NCI-H748 (cell line): ENCODE measurements around the gene PIK3R6.

Experiments
- DNase-seq: peaks from one replicate; lab custom pipeline; 2025; ENCODE audit not compliant: unreplicated experiment; lab: John Stamatoyannopoulos, UW

The PIK3R6 gene

DNA sequence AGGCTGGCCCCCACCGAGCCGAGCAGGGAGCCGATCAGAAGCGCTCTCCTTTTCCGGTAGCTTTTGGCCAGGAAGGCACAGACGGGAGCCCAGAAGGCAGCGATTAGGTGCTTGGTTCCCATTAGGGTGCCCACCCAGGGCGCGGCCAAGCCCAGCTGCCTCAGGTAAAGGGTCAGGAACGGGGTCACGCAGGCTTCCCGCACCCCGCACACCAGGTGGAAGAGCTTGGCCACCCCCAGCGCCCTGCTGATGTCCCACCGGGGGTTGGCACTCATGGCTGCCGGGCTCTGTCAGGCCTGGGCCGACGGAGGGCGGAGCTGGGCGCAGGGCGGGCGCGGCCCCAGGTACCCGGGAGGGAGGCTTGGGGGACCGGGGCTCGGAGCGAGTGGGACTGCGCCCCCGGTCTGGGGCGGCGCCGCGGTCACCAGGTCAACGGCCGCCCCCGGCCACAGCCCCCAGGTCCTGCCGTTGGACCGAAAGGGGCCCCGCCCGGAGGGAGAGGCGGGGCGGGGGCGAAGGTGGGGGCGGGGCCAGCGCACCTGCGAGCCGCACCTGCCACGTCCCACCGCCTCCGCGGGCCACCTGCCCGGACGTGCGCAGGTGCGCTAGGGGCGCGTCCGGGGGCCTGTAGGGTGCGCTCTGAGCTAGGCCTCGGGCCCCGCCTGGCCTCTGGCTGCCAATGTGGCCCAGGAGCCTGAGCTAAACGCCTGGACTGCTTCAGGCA, 68.5 kb downstream of the PIK3R6 start, which contains the start of gene MFSD6L:
Gene MFSD6L (minus strand): TSS at position 520 of the 724 bp plus-strand sequence. CDS start 245 bp downstream, at position 275.
- peak; percentile 79 for DNase-seq

DNA sequence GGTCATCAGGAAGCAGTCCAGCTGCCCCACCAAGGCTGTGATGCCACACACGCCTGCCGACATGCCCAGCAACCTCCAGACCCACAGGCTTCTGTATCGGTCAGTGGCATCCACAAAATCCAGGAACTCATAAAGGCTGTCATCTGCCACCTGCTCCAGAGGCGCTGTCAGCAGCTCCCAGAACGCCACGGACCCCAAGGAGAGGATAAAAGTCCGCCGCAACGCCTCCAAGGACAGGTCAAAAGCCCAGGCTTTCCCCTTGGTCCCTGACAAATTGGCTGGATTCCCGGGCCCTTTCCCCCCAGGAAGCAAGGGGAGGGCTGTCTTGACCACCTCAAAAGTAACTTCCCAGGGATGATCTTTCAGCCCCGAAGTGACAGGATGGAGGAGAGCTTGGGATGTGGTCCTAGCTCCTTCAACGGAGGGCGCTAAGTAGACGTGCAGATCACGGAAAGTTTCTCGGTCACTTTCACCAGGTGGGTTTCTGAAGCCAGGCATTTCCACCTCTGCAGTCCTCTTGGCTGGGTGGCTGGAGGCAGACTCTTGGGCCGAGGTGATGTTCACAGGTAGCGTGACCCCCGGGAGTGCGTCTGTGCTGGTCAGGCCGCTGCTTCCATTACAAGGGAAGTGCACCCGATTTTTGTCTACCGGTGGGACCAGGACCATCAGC, 69.2 kb downstream of the PIK3R6 start:
- no peak for DNase-seq

- no peak for DNase-seq
Observed at GRCh38 chr17:8797621-8798175, 69.8 kb downstream of the PIK3R6 start.

DNA sequence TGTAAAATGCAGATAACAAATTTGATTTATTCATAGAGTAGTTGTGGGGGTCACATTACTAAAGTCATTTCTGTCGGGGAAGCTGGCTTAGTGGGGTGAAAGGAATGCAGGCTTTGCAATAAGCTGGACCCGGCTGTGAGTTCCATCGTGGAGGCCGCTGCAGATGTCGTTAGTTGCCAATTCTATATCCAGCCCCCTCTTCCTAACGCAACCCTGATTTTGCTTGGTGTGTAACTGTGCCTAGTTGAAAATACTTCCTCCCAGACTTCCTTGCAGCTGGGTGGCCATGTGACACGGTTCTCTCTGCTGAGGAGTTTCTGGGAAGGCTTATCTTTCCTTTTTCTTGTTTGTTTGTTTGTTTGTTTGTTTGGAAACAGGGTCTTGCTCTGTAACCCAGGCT, 72.8 kb downstream of the PIK3R6 start:
- no peak for DNase-seq

- DNase-seq = no peak
Observed at GRCh38 chr17:8793649-8794048, 73.8 kb downstream of the PIK3R6 start.

GRCh38 chr17:8792646-8793045, 74.8 kb downstream of the PIK3R6 start:
- no peak for DNase-seq

- no peak for DNase-seq
Observed at GRCh38 chr17:8791910-8792270, 75.6 kb downstream of the PIK3R6 start.

DNA sequence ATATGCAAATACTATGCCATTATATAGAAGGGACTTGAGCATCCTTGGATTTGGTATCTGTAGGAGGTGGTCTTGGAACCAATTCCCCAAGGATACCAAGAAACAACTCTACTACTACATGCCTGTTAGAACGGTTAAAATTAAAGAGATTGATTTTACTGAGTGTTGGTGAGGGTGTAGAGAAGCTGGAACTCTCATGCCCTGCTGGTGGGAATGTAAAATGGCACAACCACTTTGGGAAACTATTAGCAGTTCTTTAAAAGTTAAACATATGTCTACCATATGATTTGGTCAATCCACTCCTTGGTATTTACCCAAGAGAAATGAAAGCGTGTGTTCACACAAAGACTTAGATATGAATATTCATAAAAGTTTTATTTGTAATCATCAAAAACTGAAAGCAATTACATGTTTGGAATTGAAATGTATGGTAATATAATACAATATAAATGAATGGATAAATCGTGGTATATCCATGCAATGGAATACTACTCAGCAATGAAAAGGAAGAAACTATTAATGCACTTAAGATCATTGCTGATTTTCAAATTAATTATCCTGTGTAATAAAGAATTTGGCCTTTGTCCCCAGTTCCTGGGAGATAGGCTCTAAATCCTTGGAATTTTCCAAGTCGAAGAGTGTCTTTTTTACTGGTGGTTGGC, 76.1 kb downstream of the PIK3R6 start:
- no peak for DNase-seq

DNA sequence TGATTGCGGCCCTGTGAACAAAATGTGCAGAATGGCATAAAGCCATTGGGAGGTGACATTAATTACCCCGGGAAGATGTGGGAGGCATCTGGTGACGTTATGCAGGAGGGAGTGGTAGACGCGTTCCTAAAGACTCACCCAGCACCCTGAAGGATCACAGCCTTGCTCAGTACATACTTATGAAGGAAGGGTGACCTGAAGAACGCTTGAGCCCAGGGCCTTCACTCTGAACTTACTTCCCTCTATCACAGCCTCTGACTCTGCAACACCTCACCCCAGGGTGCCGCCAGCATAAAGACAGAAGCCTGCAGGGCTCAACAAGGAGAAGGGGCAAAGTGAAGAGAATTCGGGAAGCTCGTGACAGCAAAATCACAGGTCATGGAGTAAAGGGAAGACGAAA, 77.7 kb downstream of the PIK3R6 start:
- no peak for DNase-seq

DNA sequence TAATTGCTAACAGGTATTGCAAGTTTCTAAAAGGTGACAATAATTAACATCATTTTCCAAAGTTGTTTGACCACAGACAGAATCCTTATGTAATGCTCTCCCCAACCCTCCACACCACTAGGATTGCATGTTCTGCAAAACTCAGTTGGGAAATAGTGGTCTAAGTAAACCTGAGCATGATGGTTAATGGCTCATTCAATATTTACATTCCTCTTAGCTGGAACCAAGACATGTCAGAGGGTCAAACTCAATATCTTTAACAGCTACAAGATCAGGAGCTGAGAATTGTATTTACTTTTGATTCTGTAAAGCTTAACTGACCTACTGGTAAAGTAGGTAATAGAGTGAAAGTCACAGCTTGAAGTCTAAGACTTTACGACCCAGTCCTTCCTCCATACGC, 78.5 kb downstream of the PIK3R6 start:
- peak; percentile 28 for DNase-seq

DNA sequence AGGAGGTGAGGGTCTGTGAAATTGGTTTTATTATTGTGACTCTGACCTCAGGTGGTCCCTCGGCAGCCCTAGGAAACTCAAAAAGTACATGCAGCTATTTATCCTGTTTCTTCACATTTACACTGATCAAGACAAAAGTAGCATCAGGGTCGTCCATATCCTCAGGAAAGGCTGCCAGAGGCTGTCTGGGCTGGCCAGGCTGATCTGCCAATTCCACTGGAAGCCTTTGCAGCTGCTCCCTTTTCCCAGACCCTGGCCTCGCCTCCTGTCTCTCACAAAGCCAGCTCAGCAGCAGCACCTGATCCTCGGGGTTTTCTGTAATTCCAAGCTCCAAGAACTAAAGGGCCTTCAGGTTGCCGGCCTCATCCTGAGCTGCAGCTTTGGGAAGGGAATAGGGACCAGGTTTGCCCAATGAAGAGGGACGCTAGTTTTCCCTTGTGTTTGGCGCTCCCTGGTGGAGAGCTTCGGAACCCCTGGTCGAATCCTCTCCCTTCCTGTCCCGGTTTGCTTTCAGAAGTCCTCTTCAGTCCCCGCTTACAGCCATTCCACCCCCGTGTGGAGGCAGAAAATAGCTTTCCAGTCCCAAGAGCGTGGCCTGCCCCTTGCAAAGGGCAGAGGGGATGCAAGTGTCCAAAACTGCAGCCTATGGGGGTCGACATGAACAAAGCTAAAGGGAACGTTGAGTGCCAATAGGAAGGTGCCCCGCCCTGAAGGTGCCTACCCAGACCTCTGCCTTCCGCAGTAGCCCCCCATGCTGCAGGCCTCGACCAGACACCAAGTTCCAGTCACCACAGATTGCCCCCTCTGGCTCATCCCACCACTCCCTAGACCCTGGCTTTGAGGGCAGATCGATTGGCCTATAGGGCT, 81.7 kb downstream of the PIK3R6 start:
- DNase-seq = peak; percentile 79

GRCh38 chr17:8782176-8782575, 85.3 kb downstream of the PIK3R6 start:
- no peak for DNase-seq

DNA sequence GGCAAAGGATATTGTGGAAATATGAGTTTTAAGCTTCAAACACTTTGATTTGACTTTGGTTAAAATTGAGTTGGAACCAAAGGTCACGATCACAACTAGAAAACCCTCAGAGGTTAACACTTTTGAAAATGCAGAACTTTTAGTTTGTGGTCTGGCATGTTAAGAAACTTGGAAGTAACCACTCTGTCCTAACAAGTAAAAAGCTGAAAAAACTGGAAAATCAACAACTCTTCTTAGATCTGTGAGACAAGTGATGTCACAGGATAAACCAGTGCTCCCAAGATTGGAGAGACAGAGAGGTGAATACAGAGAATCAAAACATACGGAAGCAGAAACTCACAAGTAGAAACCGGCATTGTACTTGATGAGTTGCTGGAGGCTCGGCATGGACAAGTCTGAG, 85.7 kb downstream of the PIK3R6 start:
- no peak for DNase-seq

DNA sequence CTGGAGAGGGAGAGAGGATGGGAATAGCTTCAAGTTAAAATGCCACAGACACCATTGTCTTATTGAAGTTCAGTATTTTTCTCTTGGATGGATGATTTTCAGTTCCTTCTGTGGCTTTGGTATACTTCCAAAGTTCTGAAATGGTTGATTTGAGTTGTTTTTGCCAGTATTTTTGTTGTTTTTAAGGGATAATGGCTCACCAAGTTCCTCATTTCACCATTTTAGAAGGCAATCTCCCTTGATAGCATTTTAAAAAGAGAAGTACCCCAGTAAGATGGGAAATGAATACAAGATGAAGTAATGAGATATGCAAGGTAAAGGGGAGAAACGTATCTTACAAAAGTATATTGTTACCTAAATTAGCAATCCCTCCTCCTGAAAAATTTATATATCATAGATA, 90.6 kb downstream of the PIK3R6 start:
- no peak for DNase-seq

DNA sequence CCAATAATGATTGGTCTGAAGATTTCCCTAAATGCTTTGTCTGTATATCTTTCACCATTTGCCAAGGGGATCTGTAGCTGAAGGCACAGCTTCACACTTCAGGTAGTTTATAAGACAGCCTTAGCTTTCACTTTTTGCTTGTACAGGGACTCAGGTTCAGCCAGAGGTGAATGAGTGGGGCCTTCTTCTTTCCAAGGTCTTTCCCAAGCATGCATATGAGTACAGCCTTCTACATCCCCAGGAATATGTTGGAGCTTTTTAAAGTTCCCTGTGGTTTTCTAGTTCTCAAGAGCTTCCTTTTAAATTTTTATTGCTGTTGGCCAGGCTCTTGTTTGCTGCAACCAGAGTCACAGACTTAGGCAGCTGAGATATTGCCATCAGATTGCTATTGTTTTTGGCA, 91.2 kb downstream of the PIK3R6 start:
- DNase-seq = no peak

GRCh38 chr17:8766731-8767130, 100.7 kb downstream of the PIK3R6 start:
- no peak for DNase-seq

DNA sequence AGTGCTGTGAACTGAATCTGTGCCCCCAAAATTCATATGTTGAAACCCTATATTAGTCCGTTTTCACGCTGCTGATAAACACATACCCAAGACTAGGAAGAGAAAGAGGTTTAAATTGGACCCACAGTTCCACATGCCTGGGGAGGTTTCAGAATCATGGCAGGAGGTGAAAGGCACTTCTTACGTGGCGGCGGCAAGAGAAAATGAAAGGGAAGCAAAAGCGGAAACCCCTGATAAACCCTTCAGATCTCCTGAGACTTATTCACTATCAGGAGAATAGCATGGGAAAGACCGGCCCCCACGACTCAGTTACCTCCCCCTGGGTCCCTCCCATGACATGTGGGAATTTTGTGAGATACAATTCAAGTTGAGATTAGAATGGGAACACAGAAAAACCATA, 105.5 kb downstream of the PIK3R6 start:
- no peak for DNase-seq

GRCh38 chr17:8758137-8758596, 109.3 kb downstream of the PIK3R6 start, which contains the start of gene SPDYE4:
Gene SPDYE4 (minus strand): TSS chr17:8758546. CDS start chr17:8758382, 164 bp downstream.
- no peak for DNase-seq

DNA sequence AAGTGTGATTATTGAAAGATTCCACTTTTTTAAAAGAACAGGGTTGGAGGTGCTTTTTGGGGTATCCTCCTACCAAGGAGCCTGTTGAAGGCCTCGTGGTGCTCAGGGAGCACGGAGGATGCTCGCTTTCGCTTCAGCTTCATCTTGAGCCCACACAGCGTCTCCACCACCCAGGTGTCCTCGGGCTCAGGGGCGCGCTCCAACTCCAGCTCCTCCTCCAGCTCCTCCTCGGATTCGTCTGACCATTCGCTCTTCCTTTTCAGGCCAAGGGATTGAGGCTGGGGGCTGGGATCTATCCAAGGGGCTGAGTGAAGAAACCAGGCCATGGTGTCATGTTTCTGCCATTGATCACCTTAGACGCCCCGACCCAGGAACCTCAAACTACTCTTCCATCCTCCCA, 110.3 kb downstream of the PIK3R6 start:
- DNase-seq = no peak

GRCh38 chr17:8755590-8756255, 111.8 kb downstream of the PIK3R6 start:
- DNase-seq = no peak
